ENCODE data around the gene TMEM109.

TMEM109 gene

DNA sequence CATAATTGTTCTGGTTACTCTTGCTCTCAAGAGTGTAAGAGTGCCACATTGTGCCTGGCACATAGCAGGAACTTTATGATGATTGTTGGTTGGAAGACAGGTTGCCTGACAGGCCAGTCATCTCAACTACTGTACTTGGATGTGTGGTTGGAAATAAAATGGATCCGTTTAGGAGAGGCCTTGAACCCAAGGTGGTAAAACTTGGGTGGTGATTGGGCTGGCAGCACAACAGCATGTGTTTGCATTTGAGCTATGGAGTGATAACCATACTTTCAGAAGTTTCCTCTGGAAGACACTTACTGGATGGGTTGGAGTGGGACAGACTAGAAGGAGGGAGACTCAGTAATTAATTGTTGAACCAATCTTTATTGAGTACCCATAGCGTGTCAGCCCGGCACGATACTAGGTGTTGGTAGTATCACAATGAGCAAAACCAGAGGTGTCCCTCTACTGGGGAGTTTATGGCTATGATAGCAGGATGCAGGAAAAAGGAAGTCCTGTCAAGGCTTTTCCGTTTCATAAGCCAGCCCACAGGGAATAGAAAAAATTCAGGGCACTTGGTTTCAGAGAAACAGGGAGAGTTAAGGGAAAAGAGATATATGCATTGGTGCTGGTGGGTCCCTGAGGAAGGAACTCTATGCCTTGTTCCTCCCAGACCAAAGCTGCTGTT is 3.1 kb upstream of the TMEM109 start:
- POLR2A ChIA-PET = no interaction called here
- H3K27ac ChIP-seq (ENCODE audit: extremely low read depth, low read depth, low read length) = no peak overlapping the region

DNA sequence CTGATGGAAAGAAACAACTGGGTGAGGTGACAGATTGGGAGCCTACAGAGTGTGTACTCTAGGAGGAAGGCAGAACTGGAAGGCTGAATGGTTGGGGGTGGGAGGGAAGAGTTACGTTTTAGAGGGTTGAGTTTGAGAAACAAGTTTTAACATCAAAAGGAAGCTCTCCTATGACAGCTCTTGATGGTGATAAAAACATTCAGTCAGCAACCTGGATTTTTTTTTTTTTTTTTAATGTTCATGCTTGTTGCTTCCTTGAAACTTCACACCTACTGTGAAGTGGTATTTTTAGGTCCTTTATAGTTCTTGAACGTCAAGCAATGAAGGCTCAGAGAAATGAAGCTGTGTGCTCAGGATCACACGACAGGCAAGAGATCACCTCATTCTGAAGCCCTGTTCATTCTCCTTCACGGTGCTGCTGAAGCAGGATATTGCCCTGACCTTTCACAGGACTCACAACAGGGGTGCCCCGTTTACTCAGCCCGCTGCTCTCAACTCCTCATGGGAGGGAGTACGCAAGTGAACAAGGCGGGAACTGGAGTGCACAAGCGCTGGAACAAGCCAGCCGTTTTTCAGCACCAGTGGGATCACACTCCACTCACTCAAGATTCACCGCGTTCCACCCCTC is 1.6 kb upstream of the TMEM109 start:
- ChIA-PET POLR2A (no interaction called here), CTCF (interaction anchor here (0.6 to 2.5 kb wide), 8 partner anchors 13 to 275 kb away, joined by 3 to 9 read pairs (median 4); no protein-coding TSS in a partner anchor)
- TF ChIP-seq OSR2 (tag by site-specific recombination; IDR thresholded peaks at IDR 0.05) = no peak
- TF ChIP-seq, protein P1, sequence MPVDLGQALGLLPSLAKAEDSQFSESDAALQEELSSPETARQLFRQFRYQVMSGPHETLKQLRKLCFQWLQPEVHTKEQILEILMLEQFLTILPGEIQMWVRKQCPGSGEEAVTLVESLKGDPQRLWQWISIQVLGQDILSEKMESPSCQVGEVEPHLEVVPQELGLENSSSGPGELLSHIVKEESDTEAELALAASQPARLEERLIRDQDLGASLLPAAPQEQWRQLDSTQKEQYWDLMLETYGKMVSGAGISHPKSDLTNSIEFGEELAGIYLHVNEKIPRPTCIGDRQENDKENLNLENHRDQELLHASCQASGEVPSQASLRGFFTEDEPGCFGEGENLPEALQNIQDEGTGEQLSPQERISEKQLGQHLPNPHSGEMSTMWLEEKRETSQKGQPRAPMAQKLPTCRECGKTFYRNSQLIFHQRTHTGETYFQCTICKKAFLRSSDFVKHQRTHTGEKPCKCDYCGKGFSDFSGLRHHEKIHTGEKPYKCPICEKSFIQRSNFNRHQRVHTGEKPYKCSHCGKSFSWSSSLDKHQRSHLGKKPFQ (tag by site-specific recombination; IDR thresholded peaks at IDR 0.05) = peak; percentile 29; the same call in 1 of the 2 replicates
- TF ChIP-seq ZIC2 (tag by site-specific recombination; IDR thresholded peaks at IDR 0.05) = peak; percentile 48
- peaks cover 0 to 12% of the 10 kb centered on the region in 2 experiments; a peak in 1 of 3 replicates for H3K36me3 ChIP-seq (ENCODE audit: control insufficient read depth in 2 of 2, insufficient read depth in 1 of 2, low read length in 2 of 2)
- no peak overlapping the region for H3K4me3 ChIP-seq (ENCODE audit: low read depth, low read length)
- H3K9me3 ChIP-seq (ENCODE audit: control insufficient read depth, insufficient read depth, low read depth, low read length) = no peaks in the 10 kb centered on the region
- no peak overlapping the region for H3K27ac ChIP-seq (ENCODE audit: extremely low read depth, low read depth, low read length)
- H3K4me1 ChIP-seq (ENCODE audit: control insufficient read depth, insufficient read depth, low read length) = no peaks in the 10 kb centered on the region

More for the DNA sequence above, 3.1 kb upstream of the TMEM109 start:
- no peaks in the 10 kb centered on the region for H3K4me1 ChIP-seq (ENCODE audit: control insufficient read depth, insufficient read depth, low read length)
- H3K4me3 ChIP-seq (ENCODE audit: low read depth, low read length) = no peak overlapping the region
- no peak for TF ChIP-seq ZNF791 (tag by site-specific recombination; IDR thresholded peaks at IDR 0.05)
- no peak for TF ChIP-seq ZNF558 (tag by site-specific recombination; IDR thresholded peaks at IDR 0.05)
- TF ChIP-seq ZNF416 (tag by site-specific recombination; IDR thresholded peaks at IDR 0.05) = no peak
- no peak for TF ChIP-seq GFI1B (tag by site-specific recombination; IDR thresholded peaks at IDR 0.05)
- TF ChIP-seq ZNF155 (tag by site-specific recombination; IDR thresholded peaks at IDR 0.05) = no peak
- TF ChIP-seq, protein P2, sequence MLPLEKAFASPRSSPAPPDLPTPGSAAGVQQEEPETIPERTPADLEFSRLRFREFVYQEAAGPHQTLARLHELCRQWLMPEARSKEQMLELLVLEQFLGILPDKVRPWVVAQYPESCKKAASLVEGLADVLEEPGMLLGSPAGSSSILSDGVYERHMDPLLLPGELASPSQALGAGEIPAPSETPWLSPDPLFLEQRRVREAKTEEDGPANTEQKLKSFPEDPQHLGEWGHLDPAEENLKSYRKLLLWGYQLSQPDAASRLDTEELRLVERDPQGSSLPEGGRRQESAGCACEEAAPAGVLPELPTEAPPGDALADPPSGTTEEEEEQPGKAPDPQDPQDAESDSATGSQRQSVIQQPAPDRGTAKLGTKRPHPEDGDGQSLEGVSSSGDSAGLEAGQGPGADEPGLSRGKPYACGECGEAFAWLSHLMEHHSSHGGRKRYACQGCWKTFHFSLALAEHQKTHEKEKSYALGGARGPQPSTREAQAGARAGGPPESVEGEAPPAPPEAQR (tag by site-specific recombination; IDR thresholded peaks at IDR 0.05) = no peak
- TF ChIP-seq ZBTB17 (tag by site-specific recombination; IDR thresholded peaks at IDR 0.05) = no peak
- TF ChIP-seq, protein P3, sequence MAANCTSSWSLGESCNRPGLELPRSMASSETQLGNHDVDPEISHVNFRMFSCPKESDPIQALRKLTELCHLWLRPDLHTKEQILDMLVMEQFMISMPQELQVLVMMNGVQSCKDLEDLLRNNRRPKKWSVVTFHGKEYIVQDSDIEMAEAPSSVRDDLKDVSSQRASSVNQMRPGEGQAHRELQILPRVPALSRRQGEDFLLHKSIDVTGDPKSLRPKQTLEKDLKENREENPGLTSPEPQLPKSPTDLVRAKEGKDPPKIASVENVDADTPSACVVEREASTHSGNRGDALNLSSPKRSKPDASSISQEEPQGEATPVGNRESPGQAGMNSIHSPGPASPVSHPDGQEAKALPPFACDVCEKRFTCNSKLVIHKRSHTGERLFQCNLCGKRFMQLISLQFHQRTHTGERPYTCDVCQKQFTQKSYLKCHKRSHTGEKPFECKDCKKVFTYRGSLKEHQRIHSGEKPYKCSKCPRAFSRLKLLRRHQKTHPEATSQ (tag by site-specific recombination; IDR thresholded peaks at IDR 0.05) = no peak
- TF ChIP-seq ZNF184 (tag by site-specific recombination; IDR thresholded peaks at IDR 0.05) = no peak
- TF ChIP-seq EGR2 (tag by site-specific recombination; IDR thresholded peaks at IDR 0.05; ENCODE audit: low read depth) = no peak
- CTCF ChIA-PET = interaction anchor here (1.8 kb wide), 1 partner anchor 12 kb away, joined by 7 read pairs; no protein-coding TSS in a partner anchor
- no peaks in the 10 kb centered on the region for H3K9me3 ChIP-seq (ENCODE audit: control insufficient read depth, insufficient read depth, low read depth, low read length)
- peaks cover 0 to 2% of the 10 kb centered on the region in 2 experiments; a peak in 1 of 3 replicates for H3K36me3 ChIP-seq (ENCODE audit: control insufficient read depth in 2 of 2, insufficient read depth in 1 of 2, low read length in 2 of 2)

DNA sequence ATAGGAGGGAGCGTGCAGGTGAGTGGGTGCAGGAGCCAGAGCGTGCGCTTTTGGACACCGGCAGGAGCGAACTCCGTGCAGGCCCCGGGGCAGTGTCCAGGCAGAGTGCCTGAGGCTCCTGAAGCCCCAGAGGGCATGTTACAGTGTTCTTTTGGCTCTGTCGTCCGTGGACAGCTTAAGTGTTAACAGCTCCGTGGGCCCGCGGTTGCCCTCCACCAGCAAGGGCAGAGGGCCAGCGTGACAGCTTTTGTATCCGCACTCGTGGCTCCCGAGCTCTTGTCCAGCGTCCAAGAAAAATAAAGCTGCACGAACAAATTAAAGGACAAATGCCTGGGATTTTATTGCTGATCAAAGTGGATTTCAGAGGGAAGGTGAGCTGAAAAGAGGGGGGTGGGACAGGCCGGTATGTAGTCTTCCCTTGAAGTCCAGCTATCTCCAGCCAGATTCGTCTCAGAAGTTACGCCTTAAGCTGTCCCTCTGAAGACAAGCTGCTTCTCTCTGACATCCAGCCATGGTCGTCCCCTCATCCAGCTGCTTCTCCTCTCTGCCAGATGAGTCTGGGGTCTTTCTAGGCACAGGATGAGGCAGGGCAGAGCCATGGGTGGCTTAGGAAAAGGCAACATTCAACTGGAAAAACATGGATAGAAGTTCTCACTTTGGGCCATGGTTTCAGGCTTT is 968 bp upstream of the TMEM109 start:
- Histone ChIP-seq H3K4me1 (ENCODE audit: control insufficient read depth, insufficient read depth, low read length) (no peaks in the 10 kb centered on the region), H3K9me3 (ENCODE audit: control insufficient read depth, insufficient read depth, low read depth, low read length) (no peaks in the 10 kb centered on the region), H3K36me3 (ENCODE audit: control insufficient read depth in 2 of 2, insufficient read depth in 1 of 2, low read length in 2 of 2) (peaks cover 0 to 13% of the 10 kb centered on the region in 2 experiments; a peak in 1 of 3 replicates), H3K4me3 (ENCODE audit: low read depth, low read length) (no peak overlapping the region), H3K27ac (ENCODE audit: extremely low read depth, low read depth, low read length) (no peak overlapping the region)
- TF ChIP-seq, protein P4, sequence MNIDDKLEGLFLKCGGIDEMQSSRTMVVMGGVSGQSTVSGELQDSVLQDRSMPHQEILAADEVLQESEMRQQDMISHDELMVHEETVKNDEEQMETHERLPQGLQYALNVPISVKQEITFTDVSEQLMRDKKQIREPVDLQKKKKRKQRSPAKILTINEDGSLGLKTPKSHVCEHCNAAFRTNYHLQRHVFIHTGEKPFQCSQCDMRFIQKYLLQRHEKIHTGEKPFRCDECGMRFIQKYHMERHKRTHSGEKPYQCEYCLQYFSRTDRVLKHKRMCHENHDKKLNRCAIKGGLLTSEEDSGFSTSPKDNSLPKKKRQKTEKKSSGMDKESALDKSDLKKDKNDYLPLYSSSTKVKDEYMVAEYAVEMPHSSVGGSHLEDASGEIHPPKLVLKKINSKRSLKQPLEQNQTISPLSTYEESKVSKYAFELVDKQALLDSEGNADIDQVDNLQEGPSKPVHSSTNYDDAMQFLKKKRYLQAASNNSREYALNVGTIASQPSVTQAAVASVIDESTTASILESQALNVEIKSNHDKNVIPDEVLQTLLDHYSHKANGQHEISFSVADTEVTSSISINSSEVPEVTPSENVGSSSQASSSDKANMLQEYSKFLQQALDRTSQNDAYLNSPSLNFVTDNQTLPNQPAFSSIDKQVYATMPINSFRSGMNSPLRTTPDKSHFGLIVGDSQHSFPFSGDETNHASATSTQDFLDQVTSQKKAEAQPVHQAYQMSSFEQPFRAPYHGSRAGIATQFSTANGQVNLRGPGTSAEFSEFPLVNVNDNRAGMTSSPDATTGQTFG (tag by site-specific recombination; IDR thresholded peaks at IDR 0.05; ENCODE audit: borderline replicate concordance) = no peak
- TF ChIP-seq, protein P5, sequence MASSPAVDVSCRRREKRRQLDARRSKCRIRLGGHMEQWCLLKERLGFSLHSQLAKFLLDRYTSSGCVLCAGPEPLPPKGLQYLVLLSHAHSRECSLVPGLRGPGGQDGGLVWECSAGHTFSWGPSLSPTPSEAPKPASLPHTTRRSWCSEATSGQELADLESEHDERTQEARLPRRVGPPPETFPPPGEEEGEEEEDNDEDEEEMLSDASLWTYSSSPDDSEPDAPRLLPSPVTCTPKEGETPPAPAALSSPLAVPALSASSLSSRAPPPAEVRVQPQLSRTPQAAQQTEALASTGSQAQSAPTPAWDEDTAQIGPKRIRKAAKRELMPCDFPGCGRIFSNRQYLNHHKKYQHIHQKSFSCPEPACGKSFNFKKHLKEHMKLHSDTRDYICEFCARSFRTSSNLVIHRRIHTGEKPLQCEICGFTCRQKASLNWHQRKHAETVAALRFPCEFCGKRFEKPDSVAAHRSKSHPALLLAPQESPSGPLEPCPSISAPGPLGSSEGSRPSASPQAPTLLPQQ (tag by site-specific recombination; IDR thresholded peaks at IDR 0.05) = 0 out of 2 replicates have a peak, but pooled peaks have one; percentile 39
- ChIA-PET CTCF (interaction anchor here (0.7 to 6.2 kb wide), 5 partner anchors 13 to 82 kb away, joined by 3 to 30 read pairs (median 5); no protein-coding TSS in a partner anchor), POLR2A (interaction anchor here (0.8 to 4.0 kb wide), 13 partner anchors 8 to 479 kb away, joined by 3 to 36 read pairs (median 4); partner anchors contain the start of genes CYB561A3, PRPF19, TMEM132A and TMEM138)

All from HEK293 (cell line).